Vagina (tissue), 2 donors: ENCODE results near the gene CACNA1H. TPM values are rescaled to one million over a fixed set of nuclear protein-coding genes. Genes with fewer than 3 reads are reported as not detected.
A peak's percentile ranks its signal among the peaks of the same experiment; 100 is the strongest.

Experiments used
- DNase-seq, 2 donors: peaks; one replicate each; pipeline ENCODE4 v3.0.0-alpha.2; 2017; ENCODE audit errors: extremely low spot score in 2 of 2
- H3K27ac ChIP-seq: fragments of 200-600 bp; sonication (generic); one replicate; pipeline ENCODE4 v1.5.1; 2019
- H3K27me3 ChIP-seq: fragments of 200-600 bp; sonication (generic); one replicate; pipeline ENCODE4 v1.5.1; 2019
- H3K36me3 ChIP-seq, 2 donors: fragments of 200-600 bp; sonication (generic); one replicate each; pipeline ENCODE4 v1.5.1; 2017 to 2019
- H3K4me1 ChIP-seq: fragments of 200-600 bp; sonication (generic); one replicate; pipeline ENCODE4 v1.5.1; 2019
- H3K4me3 ChIP-seq, 2 donors: fragments of 200-600 bp; sonication (generic); 1 replicate in 1 of 2; 2 replicates in 1 of 2; pipeline ENCODE4 v1.5.1; 2016 to 2019
- H3K9me3 ChIP-seq: fragments of 200-600 bp; sonication (generic); one replicate; pipeline ENCODE4 v1.5.1; 2019
- POLR2A ChIP-seq, 2 donors: fragments of 450-650 bp; IDR thresholded peaks; one replicate each; pipeline ENCODE4 v1.6.1; 2017; ENCODE audit warnings: antibody characterized with exemption in 2 of 2, mild to moderate bottlenecking in 2 of 2, moderate library complexity in 2 of 2
- POLR2AphosphoS5 ChIP-seq, 2 donors: sonication (generic); formaldehyde crosslinking; IDR thresholded peaks; one replicate each; pipeline ENCODE4 v1.9.0; 2017; ENCODE audit warnings: antibody characterized with exemption in 2 of 2, mild to moderate bottlenecking in 2 of 2, low read depth in 1 of 2; ENCODE audit not compliant: insufficient read depth in 1 of 2
- intact Hi-C: fragments of 100-400 bp; cut with DNase I; formaldehyde crosslinking; loops from one replicate; pipeline ENCODE4 v1.15.1; 2023
- total RNA-seq: library from RNA; depleted of rRNA; stranded (reverse); fragments of >200 nt; gene quantifications from one replicate; pipeline ENCODE4 v1.2.3, GENCODE V29; 2016
- TF ChIP-seq, protein P1 (sequence below), 3 experiments: fragments of 450-650 bp in 2 of 3; fragments of 200-600 bp in 1 of 3; sonication (generic) in 1 of 3; IDR thresholded peaks; one replicate each; pipeline ENCODE4 v1.5.1; 2017 to 2019; ENCODE audit warnings: antibody characterized with exemption in 3 of 3, mild to moderate bottlenecking in 2 of 3, moderate library complexity in 2 of 3

The CACNA1H gene
- total RNA-seq, 1 donor from 2014 or later = 10.8 TPM

DNA sequence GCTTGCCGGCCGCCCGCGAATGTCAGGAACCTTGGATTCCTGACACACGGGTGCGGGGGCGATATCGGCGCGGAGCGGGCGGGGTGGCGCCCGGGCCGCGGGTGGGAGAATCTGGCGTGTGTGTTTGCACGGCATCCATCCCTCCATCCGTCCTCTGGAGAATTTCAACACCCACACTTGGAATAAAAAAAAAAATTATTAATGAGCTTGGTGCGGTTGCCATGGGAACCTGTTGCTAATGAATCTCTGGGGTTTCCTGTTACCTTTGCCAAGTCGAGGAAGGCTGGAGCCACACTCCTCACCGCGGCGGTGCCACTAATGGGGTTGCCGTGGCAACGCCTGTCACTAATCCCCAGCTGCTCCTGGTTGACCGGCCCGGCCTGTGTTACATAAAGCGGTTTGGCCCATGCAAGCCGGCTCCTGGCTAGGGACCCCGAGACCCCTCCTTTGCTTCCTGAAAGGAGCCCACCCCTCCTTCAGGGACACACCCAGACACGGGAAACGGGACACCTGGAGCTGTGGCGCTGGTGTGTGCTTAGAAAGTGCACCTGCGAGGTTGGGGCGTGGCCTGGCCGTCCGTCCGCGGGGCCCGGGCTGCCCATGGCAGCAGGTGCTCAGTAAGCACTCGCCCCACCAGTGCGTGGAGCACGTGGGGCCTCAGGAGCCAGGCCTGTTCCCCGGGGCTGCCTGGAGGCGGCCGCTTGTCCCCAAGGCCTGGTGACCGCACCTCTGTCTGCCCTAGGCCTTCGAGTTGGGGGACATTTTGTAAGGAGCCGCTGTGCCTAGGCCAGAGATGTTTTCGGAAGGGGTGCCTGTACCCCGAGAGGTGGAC, 14.6 kb downstream of the CACNA1H start:
- TF ChIP-seq POLR2A (IDR thresholded peaks at IDR 0.05) (no peak), POLR2AphosphoS5 (IDR thresholded peaks at IDR 0.05; ENCODE audit: insufficient read depth in 1 of 2, low read depth in 1 of 2) (no peak)
- TF ChIP-seq, protein P1, sequence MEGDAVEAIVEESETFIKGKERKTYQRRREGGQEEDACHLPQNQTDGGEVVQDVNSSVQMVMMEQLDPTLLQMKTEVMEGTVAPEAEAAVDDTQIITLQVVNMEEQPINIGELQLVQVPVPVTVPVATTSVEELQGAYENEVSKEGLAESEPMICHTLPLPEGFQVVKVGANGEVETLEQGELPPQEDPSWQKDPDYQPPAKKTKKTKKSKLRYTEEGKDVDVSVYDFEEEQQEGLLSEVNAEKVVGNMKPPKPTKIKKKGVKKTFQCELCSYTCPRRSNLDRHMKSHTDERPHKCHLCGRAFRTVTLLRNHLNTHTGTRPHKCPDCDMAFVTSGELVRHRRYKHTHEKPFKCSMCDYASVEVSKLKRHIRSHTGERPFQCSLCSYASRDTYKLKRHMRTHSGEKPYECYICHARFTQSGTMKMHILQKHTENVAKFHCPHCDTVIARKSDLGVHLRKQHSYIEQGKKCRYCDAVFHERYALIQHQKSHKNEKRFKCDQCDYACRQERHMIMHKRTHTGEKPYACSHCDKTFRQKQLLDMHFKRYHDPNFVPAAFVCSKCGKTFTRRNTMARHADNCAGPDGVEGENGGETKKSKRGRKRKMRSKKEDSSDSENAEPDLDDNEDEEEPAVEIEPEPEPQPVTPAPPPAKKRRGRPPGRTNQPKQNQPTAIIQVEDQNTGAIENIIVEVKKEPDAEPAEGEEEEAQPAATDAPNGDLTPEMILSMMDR (IDR thresholded peaks at IDR 0.05) = no peak
- DNase-seq = no peak
- no peak overlapping the region for H3K4me3 ChIP-seq
- no peak overlapping the region for H3K27ac ChIP-seq
- H3K36me3 ChIP-seq = no peaks in the 10 kb centered on the region
- H3K27me3 ChIP-seq = no peaks in the 10 kb centered on the region
- intact Hi-C loops = no loop called here
- H3K4me1 ChIP-seq = peaks cover 9% of the 10 kb centered on the region
- H3K9me3 ChIP-seq = no peaks in the 10 kb centered on the region

DNA sequence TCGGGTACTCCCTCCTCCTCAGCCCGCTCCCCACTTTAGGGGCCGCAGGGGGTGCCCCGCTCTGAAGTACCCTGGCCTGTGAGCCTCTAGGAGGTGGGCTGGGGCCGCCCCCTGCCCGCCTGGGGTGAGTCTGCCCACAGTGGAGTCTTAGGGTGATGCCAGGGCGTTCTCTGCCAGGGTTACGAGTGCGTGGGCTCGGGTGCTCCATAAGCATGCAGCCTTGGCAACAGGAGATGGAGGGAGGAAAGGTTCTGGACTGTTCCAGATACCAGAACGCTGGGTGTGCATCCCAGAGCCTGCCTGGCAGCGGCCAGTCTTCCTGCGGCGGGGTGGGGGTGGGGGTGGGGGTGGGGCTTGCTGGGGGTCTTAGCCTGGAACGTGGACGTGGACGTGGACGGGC, 15.9 kb downstream of the CACNA1H start:
- Histone ChIP-seq H3K4me3 (no peak overlapping the region), H3K27me3 (no peaks in the 10 kb centered on the region), H3K27ac (peak overlapping the region; percentile 53), H3K4me1 (peaks cover 9% of the 10 kb centered on the region), H3K36me3 (no peaks in the 10 kb centered on the region), H3K9me3 (no peaks in the 10 kb centered on the region)
- TF ChIP-seq, protein P1 (IDR thresholded peaks at IDR 0.05) = no peak
- TF ChIP-seq POLR2A (IDR thresholded peaks at IDR 0.05) (no peak), POLR2AphosphoS5 (IDR thresholded peaks at IDR 0.05; ENCODE audit: insufficient read depth in 1 of 2, low read depth in 1 of 2) (no peak)
- intact Hi-C loops = no loop called here
- no peak for DNase-seq

DNA sequence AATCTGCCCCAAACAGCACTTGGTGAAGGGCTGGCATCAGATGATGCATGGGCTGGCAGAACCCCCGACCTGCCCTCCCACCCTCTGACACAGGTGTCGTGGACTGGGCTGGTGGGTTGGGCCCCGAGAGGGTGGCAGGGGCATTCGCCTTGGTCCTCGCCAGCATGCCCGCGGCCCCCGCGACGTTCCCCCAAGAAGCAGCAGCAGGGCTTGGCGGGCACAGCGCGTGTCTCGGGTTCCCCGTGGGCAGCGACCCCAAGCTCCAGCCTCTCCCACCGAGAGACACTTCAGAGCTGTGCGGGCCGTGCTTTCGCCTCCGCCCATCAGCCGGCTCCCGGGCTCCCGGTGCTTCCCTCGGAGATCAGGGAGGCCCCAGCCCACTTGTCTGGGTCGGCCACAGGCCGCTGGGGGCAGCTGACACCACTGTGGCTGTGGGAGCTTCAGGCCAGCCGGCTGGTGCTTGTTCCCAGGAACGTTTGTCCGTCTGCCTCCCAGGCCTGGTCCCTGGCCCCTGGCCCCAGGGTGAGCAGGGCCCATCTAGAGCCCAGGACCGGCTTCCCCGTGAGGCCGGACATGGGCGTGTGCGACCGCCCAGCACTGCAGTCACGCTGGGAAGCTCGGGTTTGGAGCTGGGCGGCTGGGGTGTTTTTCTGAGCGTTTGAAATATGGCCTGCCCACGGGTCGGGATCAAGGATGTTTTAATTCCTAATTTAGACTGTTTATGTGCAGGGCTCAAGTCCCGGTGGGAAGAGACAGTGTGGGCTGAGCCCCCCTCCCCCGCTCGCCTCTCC, 16.6 kb downstream of the CACNA1H start:
- Histone ChIP-seq H3K36me3 (no peaks in the 10 kb centered on the region), H3K27ac (peak overlapping the region; percentile 53), H3K4me3 (peak overlapping the region in 1 of 2 donors; percentile 32), H3K4me1 (peaks cover 9% of the 10 kb centered on the region), H3K27me3 (no peaks in the 10 kb centered on the region), H3K9me3 (no peaks in the 10 kb centered on the region)
- no peak for DNase-seq
- TF ChIP-seq POLR2AphosphoS5 (IDR thresholded peaks at IDR 0.05; ENCODE audit: insufficient read depth in 1 of 2, low read depth in 1 of 2) (peak; percentile 29 to 65), POLR2A (IDR thresholded peaks at IDR 0.05) (no peak)
- TF ChIP-seq, protein P1 (IDR thresholded peaks at IDR 0.05) = no peak
- intact Hi-C loops = no loop called here

DNA sequence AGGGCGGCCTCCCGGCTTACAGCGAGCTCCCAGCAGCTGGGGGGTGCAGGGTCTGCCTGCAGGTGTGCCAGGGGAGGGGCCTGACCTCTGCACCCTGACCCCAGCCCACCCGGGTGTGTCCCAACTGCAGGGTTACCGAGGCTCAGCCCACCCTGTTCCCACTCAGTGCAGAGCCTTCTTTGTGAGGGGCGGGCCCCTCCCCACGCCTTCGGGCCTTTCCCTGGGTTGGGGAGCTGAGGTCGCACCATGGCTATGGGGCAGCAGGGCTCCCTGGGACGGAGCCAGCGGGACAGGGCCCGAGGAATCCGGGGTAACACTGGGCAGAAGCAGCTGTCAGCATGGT, 17.1 kb downstream of the CACNA1H start:
- no peaks in the 10 kb centered on the region for H3K27me3 ChIP-seq
- peaks cover 9% of the 10 kb centered on the region for H3K4me1 ChIP-seq
- H3K27ac ChIP-seq = peak overlapping the region; percentile 53
- H3K36me3 ChIP-seq = no peaks in the 10 kb centered on the region
- intact Hi-C loops = no loop called here
- H3K4me3 ChIP-seq = no peak overlapping the region
- H3K9me3 ChIP-seq = no peaks in the 10 kb centered on the region
- peak in 1 of 2 donors; percentile 43 for TF ChIP-seq POLR2AphosphoS5 (IDR thresholded peaks at IDR 0.05; ENCODE audit: insufficient read depth in 1 of 2, low read depth in 1 of 2)
- TF ChIP-seq, protein P1 (IDR thresholded peaks at IDR 0.05) = no peak
- DNase-seq = no peak
